Midbrain (tissue), 1 donor: ENCODE results near the gene MRM1.

ENCODE experiments used
- DNase-seq: peaks from one replicate; lab custom pipeline; 2025; lab: John Stamatoyannopoulos, UW

MRM1 gene, protein sequence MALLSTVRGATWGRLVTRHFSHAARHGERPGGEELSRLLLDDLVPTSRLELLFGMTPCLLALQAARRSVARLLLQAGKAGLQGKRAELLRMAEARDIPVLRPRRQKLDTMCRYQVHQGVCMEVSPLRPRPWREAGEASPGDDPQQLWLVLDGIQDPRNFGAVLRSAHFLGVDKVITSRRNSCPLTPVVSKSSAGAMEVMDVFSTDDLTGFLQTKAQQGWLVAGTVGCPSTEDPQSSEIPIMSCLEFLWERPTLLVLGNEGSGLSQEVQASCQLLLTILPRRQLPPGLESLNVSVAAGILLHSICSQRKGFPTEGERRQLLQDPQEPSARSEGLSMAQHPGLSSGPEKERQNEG

DNA sequence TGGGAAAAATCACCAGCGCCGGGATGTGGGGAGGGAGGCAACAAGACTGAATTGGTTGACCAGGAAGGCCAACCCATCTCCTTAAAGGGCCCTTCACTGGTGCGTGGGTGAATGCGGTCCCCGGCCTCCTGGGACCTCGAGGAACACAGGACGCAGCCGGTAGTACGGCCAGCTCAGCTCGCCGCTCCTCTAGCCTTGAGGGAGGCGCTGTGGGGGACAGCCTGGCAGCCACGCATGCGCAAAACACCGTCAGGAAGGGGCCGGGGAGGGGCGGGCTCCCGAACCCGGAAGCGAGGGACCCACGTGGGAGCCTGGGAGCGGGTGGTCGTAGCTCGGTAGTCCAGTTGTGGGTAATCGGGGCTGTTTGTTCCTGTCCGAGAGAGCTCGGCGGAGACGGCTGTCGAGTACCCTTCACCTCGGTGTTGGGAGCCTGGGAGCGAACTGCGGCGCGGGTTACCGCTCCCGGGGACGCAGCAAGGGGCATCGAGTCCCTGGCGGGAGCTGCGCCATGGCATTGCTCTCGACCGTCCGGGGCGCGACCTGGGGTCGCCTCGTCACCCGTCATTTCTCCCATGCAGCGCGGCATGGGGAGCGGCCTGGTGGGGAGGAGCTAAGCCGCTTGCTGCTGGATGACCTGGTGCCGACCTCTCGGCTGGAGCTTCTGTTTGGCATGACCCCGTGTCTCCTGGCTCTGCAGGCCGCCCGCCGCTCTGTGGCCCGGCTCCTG lies at the start of gene MRM1:
TSS of gene MRM1 (plus strand) at position 281 of the 727 bp plus-strand sequence. CDS start at position 509, 228 bp downstream.
- DNase-seq, result peak; percentile 95

DNA sequence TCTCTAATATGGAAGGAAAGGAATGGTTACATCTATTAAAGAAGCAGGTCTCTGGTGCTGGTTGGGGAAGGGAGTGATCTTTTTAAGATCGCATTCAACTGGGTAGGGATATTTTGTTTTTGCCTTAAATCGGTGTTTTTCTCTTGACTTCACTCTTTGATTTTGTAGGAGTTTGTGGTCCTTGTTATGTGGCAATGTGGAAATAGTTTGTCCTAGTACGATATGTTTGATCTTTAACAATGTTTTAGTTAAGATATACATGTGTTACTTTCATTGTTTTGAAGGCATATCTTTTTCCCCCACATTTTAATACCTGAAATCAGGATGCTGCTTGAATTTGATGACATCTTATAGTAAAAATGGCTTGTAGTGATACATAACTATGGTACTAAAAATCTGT lies 47.9 kb upstream of the MRM1 start:
- no peak for DNase-seq

DNA sequence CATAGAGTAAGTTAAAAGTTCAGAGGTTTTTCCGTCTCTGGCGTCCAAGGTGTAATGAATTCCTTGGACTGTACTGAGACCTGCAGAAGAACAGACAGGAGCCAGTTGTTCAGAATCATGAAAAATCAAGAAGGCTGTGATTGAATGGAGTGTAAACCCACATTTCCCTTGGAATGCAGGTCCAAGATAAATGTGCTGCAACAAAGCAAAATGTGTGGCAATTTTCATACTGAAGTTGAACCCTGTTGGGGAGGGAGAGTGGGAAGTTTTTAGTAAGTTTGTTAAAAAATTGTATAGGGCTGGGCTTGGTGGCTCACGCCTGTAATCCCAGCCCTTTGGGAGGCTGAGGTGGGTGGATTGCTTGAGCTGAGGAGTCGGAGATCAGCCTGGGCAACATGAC lies 35.3 kb upstream of the MRM1 start:
- DNase-seq, result no peak

DNA sequence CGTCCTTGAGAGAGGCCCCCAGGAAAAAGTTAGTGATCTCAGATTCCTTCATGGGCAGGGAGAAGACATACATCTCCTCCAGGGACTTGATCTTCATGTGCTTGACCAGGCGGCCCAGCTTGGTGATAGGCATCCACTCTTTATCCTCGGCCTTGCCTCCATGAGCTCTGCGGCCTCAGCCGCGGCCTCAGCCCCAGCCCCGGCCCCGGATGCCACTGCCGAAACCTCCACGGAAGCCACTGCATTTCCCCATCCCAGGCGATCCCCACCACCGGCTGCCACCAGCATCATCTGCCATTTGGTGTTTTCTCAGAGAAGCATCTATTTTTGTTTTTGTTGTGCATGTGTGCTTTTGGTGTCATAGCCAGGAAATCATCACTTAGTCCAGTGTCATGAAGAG lies 26.4 kb upstream of the MRM1 start:
- no peak for DNase-seq

DNA sequence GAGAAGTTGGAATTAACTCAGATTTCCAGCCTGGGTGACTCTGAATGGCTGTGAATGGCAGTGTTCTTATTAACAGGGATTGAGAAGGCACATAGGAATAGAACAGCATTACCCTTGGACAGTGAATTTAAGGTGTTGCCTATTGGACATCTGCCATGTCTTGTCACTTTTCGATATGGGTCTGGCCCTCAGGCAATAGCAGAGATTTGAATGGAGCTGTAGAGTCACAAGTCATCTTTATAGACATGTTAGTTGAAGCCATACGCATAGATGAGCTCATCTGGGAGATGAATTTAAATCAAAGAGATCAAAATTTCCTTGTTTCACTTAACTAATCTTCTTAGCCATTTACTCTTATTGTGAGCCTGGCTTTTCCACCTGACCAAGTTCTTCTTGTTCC lies 24.6 kb upstream of the MRM1 start:
- DNase-seq, result no peak

DNA sequence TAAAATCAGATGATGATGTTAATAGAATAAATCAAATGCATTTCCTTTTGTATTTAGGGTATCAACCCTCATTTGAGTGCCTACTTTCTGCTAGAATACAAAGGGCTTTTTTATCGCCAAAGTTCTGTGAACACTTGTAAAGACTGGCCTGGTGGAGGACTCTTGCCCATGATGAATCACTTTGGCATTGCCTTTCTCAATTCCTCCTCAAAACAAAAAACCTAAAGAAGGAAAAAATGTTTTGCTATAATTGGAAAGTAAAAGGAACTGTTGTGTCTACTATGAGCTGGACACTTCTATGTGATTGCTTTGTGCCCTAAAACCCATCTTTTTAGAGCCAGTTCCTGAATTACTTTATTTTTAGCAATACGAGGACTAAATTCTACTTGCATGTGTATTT lies 22.7 kb upstream of the MRM1 start:
- DNase-seq, result no peak

DNA sequence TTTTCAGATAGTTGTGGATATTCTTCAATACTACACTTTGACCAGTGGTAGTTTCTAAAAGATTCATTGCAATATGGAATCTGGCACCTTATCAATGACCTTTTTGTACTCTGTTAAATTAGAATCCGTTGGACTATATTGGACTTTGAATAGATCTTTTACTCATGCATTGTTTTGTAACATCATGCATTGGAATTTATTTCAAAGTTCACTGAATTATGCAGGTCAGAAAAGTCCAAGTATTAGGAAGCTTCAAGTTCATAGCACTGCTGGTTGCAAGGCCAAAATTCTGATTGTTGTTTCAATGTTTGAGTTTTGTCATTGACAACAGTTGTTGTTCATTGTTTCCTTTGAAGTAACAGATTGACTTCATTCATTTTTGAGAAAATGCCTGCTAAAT lies 17.6 kb upstream of the MRM1 start:
- no peak for DNase-seq

DNA sequence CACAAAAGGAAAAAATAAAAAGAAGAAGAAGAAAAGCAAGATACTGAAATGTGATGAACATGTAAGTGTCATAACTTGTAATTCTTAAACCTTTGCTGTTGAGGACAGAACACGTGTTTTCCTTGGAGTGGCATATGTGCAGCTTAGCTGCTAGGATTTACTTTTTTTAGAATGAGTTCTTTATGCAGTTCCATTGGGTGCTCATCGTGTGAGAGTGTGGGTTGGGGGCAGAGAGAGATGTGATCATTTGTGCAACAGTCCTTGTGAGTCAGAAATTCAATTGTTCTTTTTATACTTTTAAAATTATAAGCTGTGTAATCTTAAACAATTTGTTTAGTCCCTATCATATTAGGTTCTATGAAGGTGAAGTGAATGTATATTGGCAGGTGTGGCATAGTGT lies 15.2 kb upstream of the MRM1 start:
- DNase-seq, result no peak

DNA sequence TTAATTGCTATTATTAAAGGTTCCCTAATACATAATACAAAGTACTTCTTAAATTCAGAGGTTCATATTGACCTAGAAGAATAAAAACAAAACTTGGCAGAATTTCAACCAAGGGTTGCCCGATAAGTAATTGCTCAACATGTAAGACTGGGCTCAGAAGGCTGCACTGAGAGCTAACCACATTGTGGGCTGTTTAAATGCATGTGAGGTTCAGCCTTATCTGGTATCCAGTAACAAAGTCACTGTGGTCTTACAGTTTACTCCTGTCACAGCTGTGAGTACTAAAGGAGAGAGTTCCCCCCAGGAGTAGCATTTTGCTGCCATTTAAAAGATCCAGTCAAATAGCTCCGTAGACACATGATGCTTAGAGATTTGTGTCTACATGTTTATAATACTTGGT lies 11.3 kb upstream of the MRM1 start:
- no peak for DNase-seq

DNA sequence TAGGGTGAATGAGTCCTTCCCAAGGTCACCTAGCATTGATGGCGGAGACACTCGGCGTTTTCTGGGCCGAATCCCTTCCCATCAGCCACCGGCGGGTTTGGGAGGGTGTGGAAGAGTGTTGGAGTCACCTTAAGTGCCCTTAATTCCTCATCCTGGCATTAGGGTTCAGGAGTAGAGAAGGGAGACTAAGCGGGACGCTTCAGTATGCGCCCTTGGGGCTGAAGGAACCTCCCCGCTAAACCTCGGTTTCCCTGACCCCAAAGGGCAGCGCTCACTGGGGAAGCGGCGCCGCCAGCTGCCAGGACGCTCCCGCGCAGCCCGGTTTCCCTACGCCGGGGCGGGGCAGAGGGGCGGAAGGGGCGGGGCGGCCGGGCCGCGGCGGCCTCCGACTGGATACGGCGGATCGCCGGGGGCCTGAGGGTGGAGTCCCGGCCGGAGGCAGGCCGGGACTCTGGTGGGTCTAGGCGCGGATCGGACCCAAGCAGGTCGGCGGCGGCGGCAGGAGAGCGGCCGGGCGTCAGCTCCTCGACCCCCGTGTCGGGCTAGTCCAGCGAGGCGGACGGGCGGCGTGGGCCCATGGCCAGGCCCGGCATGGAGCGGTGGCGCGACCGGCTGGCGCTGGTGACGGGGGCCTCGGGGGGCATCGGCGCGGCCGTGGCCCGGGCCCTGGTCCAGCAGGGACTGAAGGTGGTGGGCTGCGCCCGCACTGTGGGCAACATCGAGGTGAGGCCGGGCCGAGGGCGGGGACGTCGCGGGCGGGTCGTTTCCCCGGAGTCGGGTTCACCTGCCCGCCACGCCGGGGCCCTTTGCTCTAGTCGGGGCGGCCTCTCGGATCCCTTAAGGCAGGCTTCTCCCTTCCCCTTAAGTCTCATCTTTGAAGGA lies 9.7 kb upstream of the MRM1 start, which contains the start of gene DHRS11:
TSS of gene DHRS11 (plus strand) at position 446 of the 882 bp plus-strand sequence. CDS start at position 577, 131 bp downstream.
- peak; percentile 76 for DNase-seq

DNA sequence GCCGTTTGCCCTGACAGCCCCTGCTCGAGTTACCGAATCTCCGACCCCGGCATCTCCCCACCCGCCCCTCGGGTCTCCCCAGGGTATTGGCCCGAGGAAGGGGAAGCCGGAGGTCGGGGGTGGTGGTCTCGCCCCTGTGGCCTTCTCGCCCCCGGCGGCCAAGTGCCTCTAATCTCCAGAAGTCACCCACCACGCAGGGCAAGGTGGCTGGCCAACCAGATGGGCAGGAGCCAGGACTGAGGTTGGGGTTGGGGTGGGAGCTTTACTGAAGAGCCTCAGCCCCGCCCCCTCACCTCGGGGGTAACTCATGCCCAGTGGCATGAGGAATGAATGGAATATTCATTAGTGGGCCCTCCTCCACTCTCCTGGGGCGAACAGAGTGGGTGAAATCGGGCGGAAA lies 9.1 kb upstream of the MRM1 start:
- DNase-seq, result no peak

DNA sequence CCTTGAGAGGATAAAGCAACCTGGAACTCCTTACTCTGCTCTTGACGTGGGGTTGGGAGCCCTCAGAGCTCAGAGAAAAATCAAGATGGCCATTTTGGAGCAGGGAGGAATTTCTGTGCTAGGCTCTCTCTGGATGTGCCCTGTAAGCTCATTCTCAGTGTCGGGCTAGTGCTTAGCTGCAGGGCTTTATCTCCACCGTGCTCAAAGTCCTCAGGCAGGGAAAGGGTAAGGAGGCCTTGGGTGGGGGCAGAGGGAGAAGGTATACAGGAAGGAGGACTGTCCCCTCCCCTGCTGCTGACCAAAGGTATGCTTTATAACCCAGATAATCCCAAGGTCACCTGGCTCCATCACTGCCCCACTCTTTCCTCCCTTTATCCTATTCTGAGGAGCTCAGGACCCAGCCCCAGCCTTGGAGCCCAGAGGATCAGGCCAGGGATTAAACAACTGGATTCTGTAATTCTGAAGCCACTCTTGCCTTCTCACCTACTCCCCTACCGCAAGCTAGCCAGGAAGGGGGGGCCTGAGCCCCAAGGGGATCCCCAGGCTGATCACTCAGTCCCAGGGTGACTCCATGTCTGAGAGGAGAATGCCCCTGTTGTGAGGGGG lies 8.6 kb upstream of the MRM1 start:
- DNase-seq, result no peak

DNA sequence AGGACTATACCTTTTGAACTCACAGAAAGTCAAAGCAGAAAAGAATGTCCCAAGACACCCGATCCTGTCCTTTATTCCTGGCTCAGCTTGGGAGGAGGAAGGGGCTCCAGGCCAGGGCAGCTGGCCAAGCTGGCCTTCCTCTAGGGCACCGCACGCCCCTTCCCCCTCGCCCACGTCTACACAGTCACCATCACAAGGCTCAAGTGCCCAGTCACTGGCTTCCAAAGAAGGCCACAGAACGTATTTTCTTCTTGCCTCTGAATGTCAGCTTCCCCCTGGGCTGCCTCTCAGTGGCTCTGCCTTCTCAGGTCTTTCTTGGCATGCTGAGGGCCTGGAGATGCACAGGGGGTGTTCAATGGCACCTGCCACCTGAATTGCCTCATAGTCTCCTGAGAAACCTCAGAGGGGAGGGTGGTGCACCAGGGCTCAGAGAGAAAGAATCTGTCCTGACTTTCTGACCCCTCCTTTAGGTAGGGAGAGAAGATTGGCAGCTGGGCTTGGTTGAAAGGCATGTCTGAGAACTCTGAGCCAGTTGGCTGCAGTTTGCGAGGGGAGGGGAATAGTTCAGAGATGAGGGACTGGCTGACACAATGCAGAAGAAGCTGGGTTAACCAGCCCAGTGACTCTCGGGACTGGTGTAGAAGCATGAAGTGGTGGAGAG lies 7.6 kb upstream of the MRM1 start:
- no peak for DNase-seq

DNA sequence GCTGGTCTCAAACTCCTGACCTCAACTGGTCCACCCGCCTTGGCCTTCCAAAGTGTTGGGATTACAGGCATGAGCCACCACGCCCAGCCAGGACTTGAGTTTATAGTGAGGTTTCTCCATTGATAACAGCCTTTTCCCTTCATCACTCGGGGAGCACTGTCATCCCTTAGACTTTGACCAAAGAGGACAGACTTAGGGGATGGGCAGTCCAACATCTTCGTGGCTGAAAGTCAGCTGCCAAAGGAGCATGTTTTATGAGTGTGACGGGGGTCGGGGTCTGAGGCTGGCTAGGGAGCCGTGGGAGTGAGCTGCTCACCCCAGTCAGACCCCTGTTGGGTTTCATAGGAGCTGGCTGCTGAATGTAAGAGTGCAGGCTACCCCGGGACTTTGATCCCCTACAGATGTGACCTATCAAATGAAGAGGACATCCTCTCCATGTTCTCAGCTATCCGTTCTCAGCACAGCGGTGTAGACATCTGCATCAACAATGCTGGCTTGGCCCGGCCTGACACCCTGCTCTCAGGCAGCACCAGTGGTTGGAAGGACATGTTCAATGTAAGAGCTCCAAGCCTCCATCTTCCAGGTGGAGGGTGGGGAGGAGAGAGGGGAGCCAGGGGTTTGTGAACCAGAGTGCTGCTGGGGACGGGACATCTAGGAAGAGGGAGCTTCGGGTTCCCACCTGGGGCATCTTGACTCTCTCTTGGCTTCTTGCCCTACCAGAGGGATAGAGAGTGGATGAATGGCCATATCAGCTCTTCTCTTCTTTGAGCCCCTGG lies 6.6 kb upstream of the MRM1 start:
- DNase-seq, result no peak

DNA sequence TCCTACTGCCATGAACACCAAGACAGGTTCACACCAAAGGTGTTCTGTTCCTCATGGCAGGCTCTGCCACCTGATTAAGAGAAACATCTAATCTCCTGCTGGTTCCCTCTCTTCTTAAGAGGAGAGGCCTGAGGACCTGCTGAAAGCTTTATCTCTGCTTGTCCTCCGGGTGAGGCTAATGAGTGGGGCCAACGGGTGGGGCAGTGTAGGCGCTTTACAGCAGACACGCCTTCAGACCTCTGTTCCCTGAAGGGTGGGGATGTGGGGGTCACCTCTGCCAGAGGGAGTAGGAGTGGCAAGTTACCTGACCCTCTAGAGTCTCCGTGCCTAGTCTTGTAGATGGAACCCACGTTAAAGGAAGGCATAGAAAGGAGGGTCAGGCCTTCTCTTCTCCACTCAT lies 4.2 kb upstream of the MRM1 start:
- DNase-seq, result no peak

DNA sequence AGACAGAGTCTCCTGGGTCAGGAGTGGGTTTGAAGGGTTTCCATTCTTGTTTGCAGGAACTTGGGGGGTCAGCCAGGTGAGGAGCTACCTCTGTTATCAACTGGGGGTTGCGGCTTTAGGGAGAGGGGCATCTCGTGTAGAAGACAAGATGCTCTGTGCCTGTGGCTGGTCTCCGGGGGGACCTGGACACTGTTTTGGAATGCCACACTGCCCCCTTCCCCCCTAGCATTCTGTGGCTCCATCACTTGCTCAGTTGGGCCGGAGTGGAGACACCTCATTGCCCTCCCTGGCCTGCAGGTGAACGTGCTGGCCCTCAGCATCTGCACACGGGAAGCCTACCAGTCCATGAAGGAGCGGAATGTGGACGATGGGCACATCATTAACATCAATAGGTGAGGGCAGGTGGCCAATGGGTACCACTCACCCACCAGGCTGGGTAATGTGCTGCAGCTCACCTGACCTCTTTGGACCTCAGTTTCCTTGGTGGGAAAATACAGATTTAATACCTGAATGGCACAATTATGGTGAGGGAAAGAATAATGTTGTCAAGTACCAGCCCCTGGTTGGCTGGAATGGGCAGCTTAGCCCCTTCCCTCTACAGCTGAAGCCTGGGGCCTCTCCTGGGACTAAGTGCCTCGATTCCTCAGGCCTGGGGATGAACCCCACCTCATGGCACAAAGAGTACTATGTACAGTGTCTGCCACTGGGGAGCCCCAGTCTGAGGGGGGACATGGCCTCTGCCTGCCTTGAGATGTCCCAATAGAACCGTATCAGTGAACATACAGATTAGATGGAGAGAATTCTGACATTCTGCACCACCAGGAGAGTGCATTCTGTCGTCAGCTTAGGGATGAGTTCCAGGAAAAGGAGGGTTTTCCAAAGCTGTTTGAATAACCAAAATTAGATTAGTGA lies 3.3 kb upstream of the MRM1 start:
- DNase-seq, result no peak

DNA sequence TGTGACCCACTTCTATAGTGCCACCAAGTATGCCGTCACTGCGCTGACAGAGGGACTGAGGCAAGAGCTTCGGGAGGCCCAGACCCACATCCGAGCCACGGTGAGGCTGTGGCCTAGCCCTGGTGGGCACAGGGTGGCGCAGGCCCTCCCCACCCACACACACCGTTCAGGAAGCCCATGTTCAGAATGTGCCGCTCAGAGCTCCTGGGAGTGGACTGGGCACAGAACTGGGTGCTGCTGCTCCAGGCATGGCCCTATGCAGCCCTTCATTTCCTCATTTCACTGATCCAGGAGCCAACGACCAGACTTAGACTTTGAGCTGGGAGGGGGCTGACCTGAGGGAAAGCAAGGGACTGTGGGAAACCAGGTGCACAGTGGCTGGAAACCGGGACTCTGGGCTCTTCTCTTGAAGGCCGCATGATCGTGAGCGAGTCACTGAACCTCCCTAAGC lies 2.4 kb upstream of the MRM1 start:
- DNase-seq, result no peak

DNA sequence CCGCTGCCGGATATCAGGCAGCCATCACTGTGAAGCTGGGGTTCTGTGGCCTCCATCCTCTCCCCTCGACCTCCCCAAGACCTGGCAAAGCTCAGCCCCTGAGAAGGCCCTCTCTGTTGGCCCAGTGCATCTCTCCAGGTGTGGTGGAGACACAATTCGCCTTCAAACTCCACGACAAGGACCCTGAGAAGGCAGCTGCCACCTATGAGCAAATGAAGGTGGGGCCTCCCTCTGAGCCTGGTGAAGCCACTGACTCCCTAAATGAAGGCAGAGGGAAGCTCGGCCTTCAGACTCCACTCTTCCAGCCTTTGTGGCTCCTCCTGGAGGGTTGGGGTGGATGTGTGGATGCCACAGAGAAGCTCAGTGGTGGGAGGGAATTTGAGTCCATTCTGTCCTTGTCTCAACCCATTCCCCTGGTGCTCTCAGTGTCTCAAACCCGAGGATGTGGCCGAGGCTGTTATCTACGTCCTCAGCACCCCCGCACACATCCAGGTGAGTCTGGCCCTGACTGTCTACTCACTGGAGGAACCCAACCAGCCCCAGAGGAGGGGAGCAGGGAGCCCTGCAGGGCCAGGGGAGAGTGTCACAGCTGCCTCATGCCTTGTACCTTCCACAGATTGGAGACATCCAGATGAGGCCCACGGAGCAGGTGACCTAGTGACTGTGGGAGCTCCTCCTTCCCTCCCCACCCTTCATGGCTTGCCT lies 1.7 kb upstream of the MRM1 start:
- DNase-seq, result no peak

DNA sequence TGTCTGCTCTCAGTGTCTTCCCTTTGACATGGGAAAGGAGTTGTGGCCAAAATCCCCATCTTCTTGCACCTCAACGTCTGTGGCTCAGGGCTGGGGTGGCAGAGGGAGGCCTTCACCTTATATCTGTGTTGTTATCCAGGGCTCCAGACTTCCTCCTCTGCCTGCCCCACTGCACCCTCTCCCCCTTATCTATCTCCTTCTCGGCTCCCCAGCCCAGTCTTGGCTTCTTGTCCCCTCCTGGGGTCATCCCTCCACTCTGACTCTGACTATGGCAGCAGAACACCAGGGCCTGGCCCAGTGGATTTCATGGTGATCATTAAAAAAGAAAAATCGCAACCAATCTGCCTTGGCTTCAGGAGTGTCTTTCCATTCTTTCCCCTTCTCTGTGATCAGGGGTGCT lies 918 bp upstream of the MRM1 start:
- no peak for DNase-seq
